ENCODE data around the gene LRRC36.

LRRC36 gene

GRCh38 chr16:67384778-67385510, 58.3 kb downstream of the LRRC36 start:
- POLR2A ChIA-PET: no interaction called here
- Histone ChIP-seq H3K4me3 (ENCODE audit: low read depth, low read length) (no peak overlapping the region), H3K27ac (ENCODE audit: extremely low read depth, low read depth, low read length) (no peak overlapping the region), H3K4me1 (ENCODE audit: control insufficient read depth, insufficient read depth, low read length) (no peaks in the 10 kb centered on the region), H3K9me3 (ENCODE audit: control insufficient read depth, insufficient read depth, low read depth, low read length) (no peaks in the 10 kb centered on the region), H3K36me3 (ENCODE audit: control insufficient read depth in 2 of 2, insufficient read depth in 1 of 2, low read length in 2 of 2) (no peaks in the 10 kb centered on the region)
- CTCF ChIA-PET: interaction anchor here (0.7 to 1.3 kb wide), 3 partner anchors 8 to 38 kb away, joined by 3 to 4 read pairs (median 3); partner anchors contain the start of gene TPPP3
- TF ChIP-seq HOXD13 (CRISPR knock-in tag; IDR thresholded peaks at IDR 0.05; ENCODE audit: borderline replicate concordance): no peak
- no peak for TF ChIP-seq ZNF239 (tag by site-specific recombination; IDR thresholded peaks at IDR 0.05)
- no peak for TF ChIP-seq ZNF488 (tag by site-specific recombination; IDR thresholded peaks at IDR 0.05)
- no peak for TF ChIP-seq EGR2 (tag by site-specific recombination; IDR thresholded peaks at IDR 0.05; ENCODE audit: low read depth)
- no peak for TF ChIP-seq ZFP69B (tag by site-specific recombination; IDR thresholded peaks at IDR 0.05)
- no peak for TF ChIP-seq ZNF449 (tag by site-specific recombination; IDR thresholded peaks at IDR 0.05)
- no peak for TF ChIP-seq ZNF513 (tag by site-specific recombination; IDR thresholded peaks at IDR 0.05)
- no peak for TF ChIP-seq ZNF10 (tag by site-specific recombination; IDR thresholded peaks at IDR 0.05)
- no peak for TF ChIP-seq SP7 (tag by site-specific recombination; IDR thresholded peaks at IDR 0.05)
- TF ChIP-seq PRDM10 (tag by site-specific recombination; IDR thresholded peaks at IDR 0.05): no peak

GRCh38 chr16:67386861-67387455, 60.3 kb downstream of the LRRC36 start:
- H3K4me3 ChIP-seq (ENCODE audit: low read depth, low read length): no peak overlapping the region
- no peaks in the 10 kb centered on the region for H3K36me3 ChIP-seq (ENCODE audit: control insufficient read depth in 2 of 2, insufficient read depth in 1 of 2, low read length in 2 of 2)
- ChIA-PET CTCF (interaction anchor here (1.4 to 1.8 kb wide), 2 partner anchors 60 to 126 kb away, joined by 3 to 4 read pairs; no protein-coding TSS in a partner anchor), POLR2A (no interaction called here)
- TF ChIP-seq ZNF488 (tag by site-specific recombination; IDR thresholded peaks at IDR 0.05): no peak
- no peaks in the 10 kb centered on the region for H3K4me1 ChIP-seq (ENCODE audit: control insufficient read depth, insufficient read depth, low read length)
- no peak overlapping the region for H3K27ac ChIP-seq (ENCODE audit: extremely low read depth, low read depth, low read length)
- no peaks in the 10 kb centered on the region for H3K9me3 ChIP-seq (ENCODE audit: control insufficient read depth, insufficient read depth, low read depth, low read length)
